WTC11 (cell line): Measurements from ENCODE around the gene RHOH. TPM values are rescaled to one million over a fixed set of nuclear protein-coding genes. Genes with fewer than 3 reads are reported as not detected.

ENCODE experiments used
- ATAC-seq: fragments of 200-7000 bp; cut with Tn5 transposase; 2 replicates; pipeline ENCODE4 v1.10.0; 2021; ENCODE audit warnings: mild to moderate bottlenecking, moderate library complexity
- CTCF ChIA-PET: fragments of 300-600 bp; sonication (Branson Sonifier 250); formaldehyde crosslinking; loops from one replicate; lab custom pipeline; 2021; ENCODE audit warnings: antibody characterized with exemption; lab: Charles Lee
- POLR2A ChIA-PET: fragments of 350-600 bp; sonication (Branson Sonifier 250); formaldehyde crosslinking; loops from one replicate; lab custom pipeline; 2021; ENCODE audit warnings: antibody characterized with exemption; lab: Charles Lee
- DNase-seq: peaks from one replicate; pipeline ENCODE4 v3.0.0; 2021; ENCODE audit warnings: low spot score
- H3K27ac Mint-ChIP-seq: 2 replicates; pipeline ENCODE4 v1.8.0; 2021; ENCODE audit warnings: mixed read lengths
- H3K27me3 Mint-ChIP-seq: 2 replicates; pipeline ENCODE4 v1.8.0; 2021; ENCODE audit warnings: low read depth, mild to moderate bottlenecking, moderate library complexity, mixed read lengths
- H3K36me3 Mint-ChIP-seq: 2 replicates; pipeline ENCODE4 v1.8.0; 2021; ENCODE audit warnings: mixed read lengths
- H3K4me1 Mint-ChIP-seq: 2 replicates; pipeline ENCODE4 v1.8.0; 2022; ENCODE audit warnings: mixed read lengths
- H3K4me3 Mint-ChIP-seq: 2 replicates; pipeline ENCODE4 v1.8.0; 2021; ENCODE audit warnings: mild to moderate bottlenecking, moderate library complexity, mixed read lengths
- H3K9me3 Mint-ChIP-seq: 2 replicates; pipeline ENCODE4 v1.8.0; 2021; ENCODE audit warnings: mixed read lengths
- AR ChIP-seq: fragments of 250-450 bp; sonication (Bioruptor Pico); IDR thresholded peaks from 2 replicates; pipeline ENCODE4 v1.9.0; 2021; ENCODE audit warnings: mild to moderate bottlenecking
- CREB1 ChIP-seq: sonication (generic); formaldehyde crosslinking; IDR thresholded peaks from 2 replicates; pipeline ENCODE4 v1.8.0; 2023; ENCODE audit warnings: mild to moderate bottlenecking, missing genetic modification reagents
- CREM ChIP-seq: sonication (generic); formaldehyde crosslinking; IDR thresholded peaks from 2 replicates; pipeline ENCODE4 v1.8.1; 2022; ENCODE audit warnings: mild to moderate bottlenecking, missing genetic modification reagents, moderate library complexity
- EMX1 ChIP-seq: fragments of 250-450 bp; sonication (Bioruptor Pico); IDR thresholded peaks from 2 replicates; pipeline ENCODE4 v1.8.0; 2021; ENCODE audit warnings: mild to moderate bottlenecking
- ETV6 ChIP-seq: sonication (generic); formaldehyde crosslinking; IDR thresholded peaks from 2 replicates; pipeline ENCODE4 v1.8.1; 2022; ENCODE audit warnings: mild to moderate bottlenecking, missing genetic modification reagents
- GRHL2 ChIP-seq: fragments of 250-450 bp; sonication (Bioruptor Pico); IDR thresholded peaks from 2 replicates; pipeline ENCODE4 v1.8.0; 2022; ENCODE audit warnings: mild to moderate bottlenecking, moderate library complexity; ENCODE audit not compliant: insufficient replicate concordance, severe bottlenecking
- KAT7 ChIP-seq: sonication (generic); formaldehyde crosslinking; IDR thresholded peaks from 2 replicates; pipeline ENCODE4 v1.8.1; 2023; ENCODE audit warnings: missing genetic modification reagents, mild to moderate bottlenecking, borderline replicate concordance
- MAX ChIP-seq: sonication (generic); formaldehyde crosslinking; IDR thresholded peaks from 2 replicates; pipeline ENCODE4 v1.8.0; 2022; ENCODE audit warnings: mild to moderate bottlenecking, missing genetic modification reagents
- MYBL2 ChIP-seq: sonication (generic); formaldehyde crosslinking; IDR thresholded peaks from 2 replicates; pipeline ENCODE4 v1.8.1; 2023; ENCODE audit warnings: mild to moderate bottlenecking, moderate library complexity, missing genetic modification reagents
- NFATC4 ChIP-seq: fragments of 250-450 bp; sonication (Bioruptor Pico); IDR thresholded peaks from 2 replicates; pipeline ENCODE4 v1.9.0; 2021; ENCODE audit warnings: mild to moderate bottlenecking
- RORB ChIP-seq: fragments of 250-450 bp; sonication (Bioruptor Pico); IDR thresholded peaks from 2 replicates; pipeline ENCODE4 v1.9.0; 2021; ENCODE audit warnings: mild to moderate bottlenecking
- SMAD4 ChIP-seq: sonication (generic); formaldehyde crosslinking; IDR thresholded peaks from 2 replicates; pipeline ENCODE4 v1.8.0; 2022; ENCODE audit warnings: mild to moderate bottlenecking, missing genetic modification reagents
- SOX15 ChIP-seq: fragments of 250-450 bp; sonication (Bioruptor Pico); IDR thresholded peaks from 2 replicates; pipeline ENCODE4 v1.9.0; 2021; ENCODE audit warnings: mild to moderate bottlenecking
- SP1 ChIP-seq: sonication (generic); formaldehyde crosslinking; conservative IDR thresholded peaks from 2 replicates; pipeline ENCODE4 v1.8.1; 2022; ENCODE audit warnings: missing genetic modification reagents
- STAT6 ChIP-seq: sonication (generic); formaldehyde crosslinking; conservative IDR thresholded peaks from 2 replicates; pipeline ENCODE4 v1.8.1; 2023; ENCODE audit warnings: mild to moderate bottlenecking, low read depth, missing genetic modification reagents, moderate library complexity
- TEAD1 ChIP-seq: sonication (generic); formaldehyde crosslinking; IDR thresholded peaks from 2 replicates; pipeline ENCODE4 v1.8.0; 2022; ENCODE audit warnings: mild to moderate bottlenecking, missing genetic modification reagents
- TP53 ChIP-seq: sonication (generic); formaldehyde crosslinking; IDR thresholded peaks from 2 replicates; pipeline ENCODE4 v1.8.1; 2023; ENCODE audit warnings: mild to moderate bottlenecking, missing genetic modification reagents
- ZNF423 ChIP-seq: fragments of 250-450 bp; sonication (Bioruptor Pico); IDR thresholded peaks from 2 replicates; pipeline ENCODE4 v2.1.2; 2022; ENCODE audit warnings: mild to moderate bottlenecking, moderate library complexity
- total RNA-seq: library from RNA; stranded (reverse); gene quantifications from 3 replicates; pipeline ENCODE4 v1.2.3, GENCODE V29; 2021
- TF ChIP-seq, protein P1 (sequence below): fragments of 250-450 bp; sonication (Bioruptor Pico); IDR thresholded peaks from 2 replicates; pipeline ENCODE4 v1.9.0; 2021; ENCODE audit warnings: mild to moderate bottlenecking
- TF ChIP-seq, protein P2 (sequence below): sonication (generic); formaldehyde crosslinking; IDR thresholded peaks from 2 replicates; pipeline ENCODE4 v1.8.1; 2022; ENCODE audit warnings: low read depth, mild to moderate bottlenecking, moderate library complexity, missing genetic modification reagents, borderline replicate concordance
- TF ChIP-seq, protein P3 (sequence below): sonication (generic); formaldehyde crosslinking; IDR thresholded peaks from 2 replicates; pipeline ENCODE4 v1.8.1; 2023; ENCODE audit warnings: mild to moderate bottlenecking, missing genetic modification reagents, moderate library complexity
- TF ChIP-seq, protein P4 (sequence below): sonication (generic); formaldehyde crosslinking; IDR thresholded peaks from 2 replicates; pipeline ENCODE4 v1.8.1; 2023; ENCODE audit warnings: mild to moderate bottlenecking, missing genetic modification reagents

Gene RHOH
- total RNA-seq, 1 experiment from 2014 or later, result 8.7 TPM

GRCh38 chr4:40232610-40233009, 35.8 kb downstream of the RHOH start:
- H3K27ac Mint-ChIP-seq, result no peak overlapping the region
- no peak overlapping the region for H3K4me3 Mint-ChIP-seq
- H3K36me3 Mint-ChIP-seq, result peaks cover 3% of the 10 kb centered on the region; the same call in 1 of the 2 replicates
- POLR2A ChIA-PET, result no interaction called here
- ATAC-seq, result no peak
- DNase-seq, result no peak
- TF ChIP-seq TEAD1 (no peak), MAX (no peak), SP1 (no peak), SOX15 (CRISPR knock-in tag) (no peak), STAT6 (CRISPR knock-in tag) (no peak), CREB1 (no peak), SMAD4 (CRISPR knock-in tag) (no peak), NFATC4 (no peak), ETV6 (CRISPR knock-in tag) (no peak), EMX1 (CRISPR knock-in tag) (no peak), MYBL2 (CRISPR knock-in tag) (no peak), KAT7 (CRISPR knock-in tag) (no peak), GRHL2 (CRISPR knock-in tag) (no peak), ZNF423 (no peak)
- TF ChIP-seq, protein P1, sequence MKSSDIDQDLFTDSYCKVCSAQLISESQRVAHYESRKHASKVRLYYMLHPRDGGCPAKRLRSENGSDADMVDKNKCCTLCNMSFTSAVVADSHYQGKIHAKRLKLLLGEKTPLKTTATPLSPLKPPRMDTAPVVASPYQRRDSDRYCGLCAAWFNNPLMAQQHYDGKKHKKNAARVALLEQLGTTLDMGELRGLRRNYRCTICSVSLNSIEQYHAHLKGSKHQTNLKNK (CRISPR knock-in tag), result no peak
- TF ChIP-seq, protein P2, sequence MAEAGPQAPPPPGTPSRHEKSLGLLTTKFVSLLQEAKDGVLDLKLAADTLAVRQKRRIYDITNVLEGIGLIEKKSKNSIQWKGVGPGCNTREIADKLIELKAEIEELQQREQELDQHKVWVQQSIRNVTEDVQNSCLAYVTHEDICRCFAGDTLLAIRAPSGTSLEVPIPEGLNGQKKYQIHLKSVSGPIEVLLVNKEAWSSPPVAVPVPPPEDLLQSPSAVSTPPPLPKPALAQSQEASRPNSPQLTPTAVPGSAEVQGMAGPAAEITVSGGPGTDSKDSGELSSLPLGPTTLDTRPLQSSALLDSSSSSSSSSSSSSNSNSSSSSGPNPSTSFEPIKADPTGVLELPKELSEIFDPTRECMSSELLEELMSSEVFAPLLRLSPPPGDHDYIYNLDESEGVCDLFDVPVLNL, result no peak
- H3K9me3 Mint-ChIP-seq, result peaks cover 4% of the 10 kb centered on the region
- H3K27me3 Mint-ChIP-seq, result no peaks in the 10 kb centered on the region
- CTCF ChIA-PET, result interaction anchor here (1.5 kb wide), 1 partner anchor 51 kb away, joined by 3 read pairs; no protein-coding TSS in a partner anchor
- H3K4me1 Mint-ChIP-seq, result peaks cover 23% of the 10 kb centered on the region

GRCh38 chr4:40233227-40233626, 36.4 kb downstream of the RHOH start:
- Mint-ChIP-seq H3K27ac (no peak overlapping the region), H3K4me1 (peaks cover 22% of the 10 kb centered on the region), H3K36me3 (peaks cover 3% of the 10 kb centered on the region; the same call in 1 of the 2 replicates), H3K9me3 (peaks cover 4% of the 10 kb centered on the region), H3K4me3 (no peak overlapping the region), H3K27me3 (no peaks in the 10 kb centered on the region)
- DNase-seq (no peak), ATAC-seq (no peak)
- ChIA-PET POLR2A (no interaction called here), CTCF (no interaction called here)
- no peak for TF ChIP-seq SP1
- no peak for TF ChIP-seq CREM (CRISPR knock-in tag)
- TF ChIP-seq AR (CRISPR knock-in tag), result no peak
- TF ChIP-seq, protein P3, sequence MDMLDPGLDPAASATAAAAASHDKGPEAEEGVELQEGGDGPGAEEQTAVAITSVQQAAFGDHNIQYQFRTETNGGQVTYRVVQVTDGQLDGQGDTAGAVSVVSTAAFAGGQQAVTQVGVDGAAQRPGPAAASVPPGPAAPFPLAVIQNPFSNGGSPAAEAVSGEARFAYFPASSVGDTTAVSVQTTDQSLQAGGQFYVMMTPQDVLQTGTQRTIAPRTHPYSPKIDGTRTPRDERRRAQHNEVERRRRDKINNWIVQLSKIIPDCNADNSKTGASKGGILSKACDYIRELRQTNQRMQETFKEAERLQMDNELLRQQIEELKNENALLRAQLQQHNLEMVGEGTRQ (CRISPR knock-in tag), result no peak
- TF ChIP-seq RORB (CRISPR knock-in tag), result no peak
- no peak for TF ChIP-seq TP53 (CRISPR knock-in tag)
- TF ChIP-seq, protein P1 (CRISPR knock-in tag), result no peak
- TF ChIP-seq STAT6 (CRISPR knock-in tag), result no peak
- TF ChIP-seq, protein P4, sequence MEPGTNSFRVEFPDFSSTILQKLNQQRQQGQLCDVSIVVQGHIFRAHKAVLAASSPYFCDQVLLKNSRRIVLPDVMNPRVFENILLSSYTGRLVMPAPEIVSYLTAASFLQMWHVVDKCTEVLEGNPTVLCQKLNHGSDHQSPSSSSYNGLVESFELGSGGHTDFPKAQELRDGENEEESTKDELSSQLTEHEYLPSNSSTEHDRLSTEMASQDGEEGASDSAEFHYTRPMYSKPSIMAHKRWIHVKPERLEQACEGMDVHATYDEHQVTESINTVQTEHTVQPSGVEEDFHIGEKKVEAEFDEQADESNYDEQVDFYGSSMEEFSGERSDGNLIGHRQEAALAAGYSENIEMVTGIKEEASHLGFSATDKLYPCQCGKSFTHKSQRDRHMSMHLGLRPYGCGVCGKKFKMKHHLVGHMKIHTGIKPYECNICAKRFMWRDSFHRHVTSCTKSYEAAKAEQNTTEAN (CRISPR knock-in tag), result no peak
